HG03565 (cell line): ENCODE results near the gene TEC.
"Not testable (repeated sequence)": the region's sequence is repeated elsewhere in the genome, so short reads cannot be mapped to it uniquely, and the experiment has no call there.

ENCODE experiments used
- ATAC-seq: cut with Tn5 transposase; IDR thresholded peaks from one replicate; pipeline ENCODE4 v1.9.1; 2021; ENCODE audit warnings: mild to moderate bottlenecking, moderate library complexity; ENCODE audit not compliant: unreplicated experiment

TEC gene

GRCh38 chr4:48268956-48269860, at the start of gene TEC:
Gene TEC (minus strand): TSS chr4:48269838. CDS start chr4:48228614, 41,224 bp downstream.
- ATAC-seq = peak; percentile 38

- ATAC-seq = peak; percentile 78
These were observed 46.3 kb upstream of the TEC start for GRCh38 chr4:48315728-48316630.

GRCh38 chr4:48314746-48315145, 45.1 kb upstream of the TEC start:
- ATAC-seq = not testable (repeated sequence)

- no peak for ATAC-seq
These were observed 42.3 kb upstream of the TEC start for GRCh38 chr4:48311896-48312295.

- no peak for ATAC-seq
These were observed 39.3 kb upstream of the TEC start for GRCh38 chr4:48308901-48309300.

- no peak for ATAC-seq
These were observed 37.9 kb upstream of the TEC start for GRCh38 chr4:48307528-48307927.

GRCh38 chr4:48305508-48305907, 35.9 kb upstream of the TEC start:
- no peak for ATAC-seq

- ATAC-seq = no peak
These were observed 30.4 kb upstream of the TEC start for GRCh38 chr4:48300004-48300403.

- ATAC-seq = no peak
These were observed 29.9 kb upstream of the TEC start for GRCh38 chr4:48299560-48299959.

- no peak for ATAC-seq
These were observed 27.7 kb upstream of the TEC start for GRCh38 chr4:48297256-48297846.

- ATAC-seq = peak; percentile 86
These were observed 26.7 kb upstream of the TEC start for GRCh38 chr4:48296365-48296764.

GRCh38 chr4:48295116-48295515, 25.5 kb upstream of the TEC start:
- no peak for ATAC-seq

GRCh38 chr4:48292218-48292790, 22.7 kb upstream of the TEC start:
- ATAC-seq = not testable (repeated sequence)

- ATAC-seq = no peak
These were observed 20.6 kb upstream of the TEC start for GRCh38 chr4:48290146-48290772.

- ATAC-seq = not testable (repeated sequence)
These were observed 16.4 kb upstream of the TEC start for GRCh38 chr4:48286060-48286459.

- ATAC-seq = not testable (repeated sequence)
These were observed 16.0 kb upstream of the TEC start for GRCh38 chr4:48285640-48286039.

- no peak for ATAC-seq
These were observed 6.0 kb upstream of the TEC start for GRCh38 chr4:48275686-48276085.

GRCh38 chr4:48275247-48275646, 5.6 kb upstream of the TEC start:
- peak; percentile 33 for ATAC-seq

GRCh38 chr4:48271626-48272025, 2.0 kb upstream of the TEC start:
- no peak for ATAC-seq

- ATAC-seq = peak; percentile 23
These were observed 1.4 kb upstream of the TEC start for GRCh38 chr4:48270951-48271473.
